ENCODE results near the gene PTTG1IP.

- TF ChIP-seq CTCF (IDR thresholded peaks at IDR 0.05; ENCODE audit: insufficient read depth, low read depth, low read length), result no peak
- no peak for TF ChIP-seq EZH2 (IDR thresholded peaks at IDR 0.05; ENCODE audit: insufficient read depth, low read length)
Measured at GRCh38 chr21:44850905-44851657, 22.4 kb downstream of the PTTG1IP start.

All from astrocyte (in vitro differentiated cells and primary cell).